ENCODE measurements around the gene SELENOS. TPM values are rescaled to one million over a fixed set of nuclear protein-coding genes. Genes with fewer than 3 reads are reported as not detected.

The SELENOS gene
- total and polyA plus RNA-seq, 9 of the 15 experiments (the other 6 are each of a cell fraction or from before 2014, with no cell fraction given): 24.9 to 57.4 (median 47.9) TPM

GRCh38 chr15:101318839-101319238 lies 41.6 kb upstream of the SELENOS start:
- H3K9me3 ChIP-seq (replicated peaks; ENCODE audit: control insufficient read depth, insufficient read depth, low read depth, low read length): no peaks in the 10 kb centered on the region
- no TSS peak for BruUV-seq (replicated peaks)
- WGBS (ENCODE audit: insufficient coverage, low coverage, missing lambda C conversion rate): 10% methylated on average over 6 of the region's 7 CpGs
- no peaks in the 10 kb centered on the region for H3K9me1 ChIP-seq (ENCODE audit: control insufficient read depth, insufficient read depth, low read length)
- H3K79me2 ChIP-seq (ENCODE audit: control insufficient read depth, insufficient read depth, low read length): no peaks in the 10 kb centered on the region
- ChIA-PET POLR2A (interaction anchor here (0.8 kb wide), 1 partner anchor 15 kb away, joined by 4 read pairs; no protein-coding TSS in a partner anchor), CTCF (ENCODE audit: low intra/inter-chr PET ratio) (no interaction called here)
- TF ChIP-seq ATF2 (CRISPR knock-in tag; IDR thresholded peaks at IDR 0.05): no peak
- TF ChIP-seq ZNF592 (IDR thresholded peaks at IDR 0.05): no peak
- TF ChIP-seq REST (IDR thresholded peaks at IDR 0.05; ENCODE audit: borderline replicate concordance): peak; percentile 26; the same call in 1 of the 2 replicates
- no peak for TF ChIP-seq REST (CRISPR knock-in tag; IDR thresholded peaks at IDR 0.05; ENCODE audit: low read depth)
- no peak for TF ChIP-seq NFIC (IDR thresholded peaks at IDR 0.05)
- TF ChIP-seq ZNF668 (CRISPR knock-in tag; IDR thresholded peaks at IDR 0.05): no peak
- H3K27ac ChIP-seq (ENCODE audit: extremely low read depth, low read depth, low read length): no peak overlapping the region
- intact Hi-C loops (cut with micrococcal nuclease) (no loop called here), in situ Hi-C loops (cut with MboI) (no loop called here)
- no peak overlapping the region; a peak in 1 of 4 replicates for H3K9ac ChIP-seq (ENCODE audit: insufficient read depth in 1 of 2, low read depth in 2 of 2, low read length in 2 of 2)
- DNase-seq (ENCODE audit: extremely low read depth in 1 of 4, low spot score in 3 of 4) (no peak), ATAC-seq (no peak), FAIRE-seq (no peak)
- no peak overlapping the region for H3K4me2 ChIP-seq (ENCODE audit: insufficient read depth, low read length)
- H3K36me3 ChIP-seq (ENCODE audit: control insufficient read depth, insufficient read depth, low read length): no peaks in the 10 kb centered on the region
- H4K20me1 ChIP-seq (replicated peaks; ENCODE audit: control insufficient read depth, insufficient read depth, low read length): no peaks in the 10 kb centered on the region; the same call in 1 of the 2 replicates
- H3K4me3 ChIP-seq: no peak overlapping the region
- H3K27me3 ChIP-seq (ENCODE audit: control insufficient read depth in 2 of 2, insufficient read depth in 2 of 2, low read length in 2 of 2): peaks cover 0 to 40% of the 10 kb centered on the region in 2 experiments; a peak in 3 of 5 replicates
- H3K4me1 ChIP-seq (replicated peaks in 1 of 2; ENCODE audit: control insufficient read depth in 2 of 2, insufficient read depth in 2 of 2, low read length in 2 of 2): no peaks in the 10 kb centered on the region
- no peak overlapping the region for H2AFZ ChIP-seq (ENCODE audit: low read depth, low read length)

All from K562 (cell line).